HepG2 (cell line): Measurements from ENCODE around the gene PYGB. TPM values are rescaled to one million over a fixed set of nuclear protein-coding genes. Genes with fewer than 3 reads are reported as not detected.
A peak's percentile ranks its signal among the peaks of the same experiment; 100 is the strongest.

Experiments
- ATAC-seq: fragments of 200-7000 bp; cut with Tn5 transposase; 3 replicates; pipeline ENCODE4 v1.9.1; 2020; ENCODE audit warnings: mild to moderate bottlenecking, moderate library complexity
- BruUV-seq: library from RNA; stranded (reverse); fragments of 400-500 nt; replicated peaks from 2 replicates; lab custom pipeline; 2021; lab: Mats Ljungman, UMichigan
- CTCF ChIA-PET: fragments of 300-600 bp; formaldehyde crosslinking; extraction: SDS; loops from one replicate; lab custom pipeline; 2021; ENCODE audit warnings: low total read pairs, inconsistent platforms, low intra/inter-chr PET ratio; lab: Yijun Ruan, JAX
- POLR2A ChIA-PET: fragments of 350-600 bp; sonication (Branson Sonifier 250); formaldehyde crosslinking; loops from one replicate; lab custom pipeline; 2020; ENCODE audit warnings: antibody characterized with exemption, inconsistent platforms; lab: Yijun Ruan, JAX
- DNase-seq: peaks from one replicate; pipeline ENCODE4 v3.0.0-alpha.2; 2015; ENCODE audit warnings: low spot score
- FAIRE-seq: peaks from 3 replicates; lab custom pipeline; 2011; peaks lifted over from hg19 to GRCh38; lab: Jason Lieb, UNC
- H2AFZ ChIP-seq: one replicate; pipeline ENCODE4 v1.6.1; 2011; ENCODE audit warnings: low read length, inconsistent platforms
- H3K27ac ChIP-seq: fragments of 300-600 bp; 3 replicates; pipeline ENCODE4 v1.8.0; 2011; ENCODE audit warnings: mixed run types, mild to moderate bottlenecking, mixed read lengths, low read length, inconsistent platforms; ENCODE audit not compliant: insufficient read depth; ENCODE audit errors: extremely low read length
- H3K27me3 ChIP-seq, 2 experiments: fragments of 200-600 bp in 1 of 2; 2 replicates in 1 of 2; 3 replicates in 1 of 2; pipeline versions ENCODE4 v1.6.0 to v1.8.0; 2011; ENCODE audit warnings: low read length in 2 of 2, mild to moderate bottlenecking in 2 of 2, moderate library complexity in 2 of 2, inconsistent platforms in 1 of 2; ENCODE audit not compliant: insufficient read depth in 2 of 2, control insufficient read depth in 1 of 2
- H3K36me3 ChIP-seq, 2 experiments: fragments of 200-600 bp in 1 of 2; replicated peaks in 1 of 2; 2 replicates in 1 of 2; 3 replicates in 1 of 2; pipeline versions ENCODE4 v1.5.1 to v1.8.0; 2011; ENCODE audit warnings: low read length in 2 of 2, inconsistent platforms in 1 of 2; ENCODE audit not compliant: insufficient read depth in 2 of 2, control insufficient read depth in 1 of 2
- H3K4me1 ChIP-seq: 2 replicates; pipeline ENCODE4 v1.5.1; 2012; ENCODE audit warnings: low read length, inconsistent platforms; ENCODE audit not compliant: insufficient read depth
- H3K4me2 ChIP-seq: 2 replicates; pipeline ENCODE4 v1.6.0; 2011; ENCODE audit warnings: low read depth, low read length, inconsistent platforms
- H3K4me3 ChIP-seq, 3 experiments: fragments of 200-600 bp in 1 of 3; sonication (generic), shearing (Covaris generic) in 1 of 3; replicated peaks in 1 of 3; 2 replicates each; pipeline ENCODE4 v1.5.1; 2011 to 2016; ENCODE audit warnings: low read length in 3 of 3, inconsistent platforms in 2 of 3, low read depth in 2 of 3, mild to moderate bottlenecking in 2 of 3, control low read depth in 1 of 3, mixed read lengths in 1 of 3; ENCODE audit not compliant: insufficient read depth in 1 of 3
- H3K79me2 ChIP-seq: one replicate; pipeline ENCODE4 v1.6.1; 2011; ENCODE audit warnings: low read length, inconsistent platforms; ENCODE audit not compliant: insufficient read depth
- H3K9ac ChIP-seq: 2 replicates; pipeline ENCODE4 v1.6.0; 2011; ENCODE audit warnings: mild to moderate bottlenecking, low read depth, low read length, inconsistent platforms; ENCODE audit not compliant: insufficient read depth
- H3K9me3 ChIP-seq: 2 replicates; pipeline ENCODE4 v1.5.1; 2012; ENCODE audit warnings: mild to moderate bottlenecking, low read length
- H4K20me1 ChIP-seq: 2 replicates; pipeline ENCODE4 v1.6.0; 2011; ENCODE audit warnings: inconsistent platforms, mild to moderate bottlenecking, low read length, moderate library complexity; ENCODE audit not compliant: insufficient read depth
- JUNB ChIP-seq: sonication (generic); formaldehyde crosslinking; IDR thresholded peaks from 2 replicates; pipeline ENCODE4 v1.8.0; 2022; ENCODE audit warnings: missing genetic modification reagents, mild to moderate bottlenecking, borderline replicate concordance
- MED8 ChIP-seq: sonication (generic); formaldehyde crosslinking; IDR thresholded peaks from 2 replicates; pipeline ENCODE4 v1.8.1; 2023; ENCODE audit warnings: mild to moderate bottlenecking, missing genetic modification reagents; ENCODE audit not compliant: insufficient replicate concordance
- MIXL1 ChIP-seq: IDR thresholded peaks from 2 replicates; pipeline ENCODE4 v1.6.1; 2016
- MTF2 ChIP-seq: sonication (generic); formaldehyde crosslinking; IDR thresholded peaks from 2 replicates; pipeline ENCODE4 v1.5.0; 2020; ENCODE audit warnings: missing genetic modification reagents, borderline replicate concordance
- ZBTB38 ChIP-seq: sonication (generic); formaldehyde crosslinking; IDR thresholded peaks from 2 replicates; pipeline ENCODE4 v1.5.1; 2020; ENCODE audit warnings: mild to moderate bottlenecking, missing genetic modification reagents
- WGBS: methylation state at CpG from one replicate; pipeline ENCODE4 v1.1.6; 2017; ENCODE audit warnings: low lambda C conversion rate; 5-methylcytosine and 5-hydroxymethylcytosine counted together
- in situ Hi-C: cut with HindIII; loops from 2 replicates; pipeline ENCODE4 v1.10.0; 2017; ENCODE audit warnings: low pct_unique_long_range_greater_than_20kb; ENCODE audit not compliant: extremely low pct_ligation_motif_present
- intact Hi-C: fragments of 100-400 bp; cut with micrococcal nuclease; formaldehyde crosslinking; loops from one replicate; pipeline ENCODE4 v1.10.0; 2022; ENCODE audit not compliant: unreplicated experiment
- polyA plus RNA-seq, 8 experiments: library from polyadenylated mRNA; depleted of rRNA in 3 of 8; stranded (reverse) in 7 of 8; unstranded in 1 of 8; fragments of >200 nt; fragmentation: Illumina TruSeq in 4 of 8; extraction: Trizol in 4 of 8; gene quantifications; 2 replicates each; pipeline versions ENCODE4 v1.2.1 to v1.2.3, GENCODE V29; 2011 to 2016; ENCODE audit warnings: low read depth in 4 of 8, missing spikeins in 1 of 8, mixed read lengths in 1 of 8; ENCODE audit not compliant: insufficient read depth in 1 of 8
- total RNA-seq, 5 experiments: library from RNA; depleted of rRNA; stranded (reverse); fragments of >200 nt; fragmentation: Illumina TruSeq; extraction: Trizol; gene quantifications; 2 replicates each; pipeline ENCODE4 v1.2.3, GENCODE V29; 2016; ENCODE audit warnings: low read depth in 1 of 5

The PYGB gene
- total and polyA plus RNA-seq, 2 of the 13 experiments (the other 11 are each of a cell fraction or from before 2014, with no cell fraction given): 24.2 to 86.3 TPM

DNA sequence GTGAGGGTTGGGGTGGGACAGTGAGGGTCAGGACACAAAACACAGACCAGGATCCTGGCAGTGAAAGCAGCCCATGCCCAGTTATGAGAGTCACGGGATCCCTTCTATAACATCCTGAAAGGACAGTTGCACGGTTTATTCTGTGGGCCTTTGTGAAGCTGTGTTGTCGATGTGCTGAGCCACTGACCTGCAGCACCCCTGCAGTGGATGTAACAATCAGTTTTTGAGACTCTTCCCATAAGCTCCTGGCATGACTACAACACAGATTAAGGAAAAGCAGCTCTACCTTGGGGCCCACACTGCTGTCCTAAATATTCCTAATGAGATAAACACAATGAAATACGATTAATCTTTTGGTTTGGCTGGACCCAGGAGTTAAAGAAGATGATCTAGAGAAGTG lies 3.7 kb downstream of the PYGB start:
- in situ Hi-C loops (no loop called here), intact Hi-C loops (no loop called here)
- TF ChIP-seq MIXL1 (no peak), MED8 (CRISPR knock-in tag) (peak; percentile 31), ZBTB38 (CRISPR knock-in tag) (peak; percentile 73; the same call in 1 of the 2 replicates)
- Histone ChIP-seq H3K27ac (no peak overlapping the region), H2AFZ (no peak overlapping the region), H3K9me3 (no peaks in the 10 kb centered on the region), H3K4me1 (peaks cover 49% of the 10 kb centered on the region), H3K4me3 (no peak overlapping the region), H3K9ac (no peak overlapping the region), H3K27me3 (peaks cover 0 to 3% of the 10 kb centered on the region in 2 experiments; a peak in 1 of 5 replicates), H3K79me2 (peaks cover 51% of the 10 kb centered on the region), H4K20me1 (no peaks in the 10 kb centered on the region), H3K4me2 (no peak overlapping the region), H3K36me3 (peaks cover 2 to 8% of the 10 kb centered on the region in 2 experiments; a peak in 2 of 5 replicates)
- DNase-seq: no peak
- WGBS: 79% methylated on average over 4 of the region's 4 CpGs
- CTCF ChIA-PET: no interaction called here
- FAIRE-seq: no peak
- POLR2A ChIA-PET: interaction anchor here (1.7 kb wide), 1 partner anchor 58 kb away, joined by 3 read pairs; no protein-coding TSS in a partner anchor
- BruUV-seq: no TSS peak
- ATAC-seq: no peak

DNA sequence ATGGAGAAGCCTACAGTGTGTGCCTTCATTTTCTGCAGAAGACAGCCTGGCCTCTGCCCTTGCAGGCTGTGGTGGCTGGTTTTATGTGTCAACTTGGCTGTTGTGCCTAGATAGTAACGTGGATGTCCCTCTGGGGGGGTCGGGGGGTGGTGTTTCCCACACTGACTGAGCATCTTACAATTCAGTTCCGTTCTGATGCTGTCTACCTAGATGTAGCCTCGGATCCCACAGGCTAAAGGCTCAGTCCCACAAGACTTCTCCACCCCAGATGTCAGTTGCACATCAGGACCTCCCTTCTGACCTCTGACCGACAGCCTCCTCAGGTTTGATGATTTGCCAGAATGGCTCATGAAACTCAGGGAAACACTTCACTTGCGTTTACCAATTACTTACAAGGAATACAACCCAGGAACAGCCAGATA lies 4.4 kb downstream of the PYGB start:
- in situ Hi-C loops: no loop called here
- H3K27ac ChIP-seq: no peak overlapping the region

More for the DNA sequence above, 4.4 kb downstream of the PYGB start:
- DNase-seq (no peak), ATAC-seq (no peak), FAIRE-seq (no peak)
- WGBS: 90% methylated on average over 6 of the region's 6 CpGs
- Histone ChIP-seq H3K9me3 (no peaks in the 10 kb centered on the region), H3K9ac (no peak overlapping the region), H3K79me2 (peaks cover 51% of the 10 kb centered on the region), H3K4me3 (no peak overlapping the region), H2AFZ (no peak overlapping the region), H3K27me3 (no peaks in the 10 kb centered on the region; a peak in 1 of 5 replicates), H3K4me1 (peaks cover 42% of the 10 kb centered on the region), H3K4me2 (no peak overlapping the region), H3K36me3 (peaks cover 2 to 8% of the 10 kb centered on the region in 2 experiments; a peak in 2 of 5 replicates), H4K20me1 (no peaks in the 10 kb centered on the region)
- no TSS peak for BruUV-seq
- POLR2A ChIA-PET: interaction anchor here (1.7 kb wide), 1 partner anchor 58 kb away, joined by 3 read pairs; no protein-coding TSS in a partner anchor
- CTCF ChIA-PET: no interaction called here
- intact Hi-C loops: no loop called here
- TF ChIP-seq JUNB (CRISPR knock-in tag): 0 out of 2 replicates have a peak, but pooled peaks have one; percentile 20
- no peak for TF ChIP-seq MTF2
